ENCODE measurements around the gene EGFL8. TPM values are rescaled to one million over a fixed set of nuclear protein-coding genes. Genes with fewer than 3 reads are reported as not detected.

Gene EGFL8
- total RNA-seq, 2 donors from 2014 or later, result 10.4 to 13.7 TPM

GRCh38 chr6:32153564-32154513 lies 10.6 kb upstream of the EGFL8 start, which contains the start of gene PPT2:
PPT2 (plus strand) TSS chr6:32154141; CDS start chr6:32154595, 454 bp downstream.
- peak; percentile 84 for DNase-seq
- Histone ChIP-seq H3K27me3 (no peaks in the 10 kb centered on the region), H3K4me3 (peak within 1 kb of the TSS; percentile 60), H3K9ac (ENCODE audit: low read depth in 2 of 2, low read length in 2 of 2) (peak within 1 kb of the TSS; percentile 68 to 98), H3K9me3 (no peaks in the 10 kb centered on the region), H3K36me3 (no peaks in the 10 kb centered on the region), H3K4me1 (peaks cover 4% of the 10 kb centered on the region), H3K27ac (peak within 1 kb of the TSS; percentile 68)
- TF ChIP-seq, protein P1, sequence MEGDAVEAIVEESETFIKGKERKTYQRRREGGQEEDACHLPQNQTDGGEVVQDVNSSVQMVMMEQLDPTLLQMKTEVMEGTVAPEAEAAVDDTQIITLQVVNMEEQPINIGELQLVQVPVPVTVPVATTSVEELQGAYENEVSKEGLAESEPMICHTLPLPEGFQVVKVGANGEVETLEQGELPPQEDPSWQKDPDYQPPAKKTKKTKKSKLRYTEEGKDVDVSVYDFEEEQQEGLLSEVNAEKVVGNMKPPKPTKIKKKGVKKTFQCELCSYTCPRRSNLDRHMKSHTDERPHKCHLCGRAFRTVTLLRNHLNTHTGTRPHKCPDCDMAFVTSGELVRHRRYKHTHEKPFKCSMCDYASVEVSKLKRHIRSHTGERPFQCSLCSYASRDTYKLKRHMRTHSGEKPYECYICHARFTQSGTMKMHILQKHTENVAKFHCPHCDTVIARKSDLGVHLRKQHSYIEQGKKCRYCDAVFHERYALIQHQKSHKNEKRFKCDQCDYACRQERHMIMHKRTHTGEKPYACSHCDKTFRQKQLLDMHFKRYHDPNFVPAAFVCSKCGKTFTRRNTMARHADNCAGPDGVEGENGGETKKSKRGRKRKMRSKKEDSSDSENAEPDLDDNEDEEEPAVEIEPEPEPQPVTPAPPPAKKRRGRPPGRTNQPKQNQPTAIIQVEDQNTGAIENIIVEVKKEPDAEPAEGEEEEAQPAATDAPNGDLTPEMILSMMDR (IDR thresholded peaks at IDR 0.05), result no peak
- intact Hi-C loops (cut with DNase I), result no loop called here

- peak overlapping the region; percentile 60 for H3K4me3 ChIP-seq
- TF ChIP-seq, protein P1 (IDR thresholded peaks at IDR 0.05), result peak; percentile 44
- peak overlapping the region; percentile 68 for H3K27ac ChIP-seq
- peak overlapping the region; percentile 68 to 98 for H3K9ac ChIP-seq (ENCODE audit: low read depth in 2 of 2, low read length in 2 of 2)
- H3K27me3 ChIP-seq, result no peaks in the 10 kb centered on the region
- no peaks in the 10 kb centered on the region for H3K9me3 ChIP-seq
- peaks cover 4% of the 10 kb centered on the region for H3K4me1 ChIP-seq
- intact Hi-C loops (cut with DNase I), result loop anchor here (5.0 kb wide), 1 partner anchor 37 kb away; no protein-coding TSS in a partner anchor
- no peaks in the 10 kb centered on the region for H3K36me3 ChIP-seq
- peak; percentile 84 for DNase-seq
These were observed 9.8 kb upstream of the EGFL8 start for GRCh38 chr6:32154514-32155161.

DNA sequence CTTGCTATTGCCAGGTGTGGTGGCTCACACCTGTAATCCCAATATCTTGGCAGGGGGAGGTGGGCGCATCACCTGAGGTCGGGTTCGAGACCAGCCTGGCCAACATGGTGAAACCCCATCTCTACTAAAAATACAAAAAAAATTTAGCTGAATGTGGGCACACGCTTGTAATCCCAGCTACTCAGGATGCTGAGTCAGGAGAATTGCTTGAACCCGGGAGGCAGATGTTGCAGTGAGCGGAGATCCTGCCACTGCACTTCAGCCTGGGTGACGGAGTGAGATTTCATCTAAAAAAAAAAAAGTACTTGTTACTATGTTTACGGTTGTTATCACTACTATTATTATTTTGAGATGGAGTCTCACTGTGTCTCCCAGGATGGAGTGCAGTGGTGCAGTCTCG lies 7.5 kb upstream of the EGFL8 start:
- no peak overlapping the region for H3K9ac ChIP-seq (ENCODE audit: low read depth in 2 of 2, low read length in 2 of 2)
- H3K27me3 ChIP-seq, result no peaks in the 10 kb centered on the region
- no peaks in the 10 kb centered on the region for H3K36me3 ChIP-seq
- DNase-seq, result no peak
- H3K4me1 ChIP-seq, result peaks cover 4% of the 10 kb centered on the region
- H3K4me3 ChIP-seq, result no peak overlapping the region
- H3K9me3 ChIP-seq, result no peaks in the 10 kb centered on the region
- intact Hi-C loops (cut with DNase I), result loop anchor here (5.0 kb wide), 1 partner anchor 40 kb away; no protein-coding TSS in a partner anchor
- H3K27ac ChIP-seq, result no peak overlapping the region
- TF ChIP-seq, protein P1 (IDR thresholded peaks at IDR 0.05), result no peak

GRCh38 chr6:32158052-32158451 lies 6.3 kb upstream of the EGFL8 start:
- Histone ChIP-seq H3K4me1 (peaks cover 4% of the 10 kb centered on the region), H3K4me3 (no peak overlapping the region), H3K27ac (no peak overlapping the region), H3K9me3 (no peaks in the 10 kb centered on the region), H3K36me3 (no peaks in the 10 kb centered on the region), H3K9ac (ENCODE audit: low read depth in 2 of 2, low read length in 2 of 2) (no peak overlapping the region), H3K27me3 (no peaks in the 10 kb centered on the region)
- DNase-seq, result no peak
- TF ChIP-seq, protein P1 (IDR thresholded peaks at IDR 0.05), result no peak
- intact Hi-C loops (cut with DNase I), result loop anchor here (5.0 kb wide), 1 partner anchor 41 kb away; no protein-coding TSS in a partner anchor

DNA sequence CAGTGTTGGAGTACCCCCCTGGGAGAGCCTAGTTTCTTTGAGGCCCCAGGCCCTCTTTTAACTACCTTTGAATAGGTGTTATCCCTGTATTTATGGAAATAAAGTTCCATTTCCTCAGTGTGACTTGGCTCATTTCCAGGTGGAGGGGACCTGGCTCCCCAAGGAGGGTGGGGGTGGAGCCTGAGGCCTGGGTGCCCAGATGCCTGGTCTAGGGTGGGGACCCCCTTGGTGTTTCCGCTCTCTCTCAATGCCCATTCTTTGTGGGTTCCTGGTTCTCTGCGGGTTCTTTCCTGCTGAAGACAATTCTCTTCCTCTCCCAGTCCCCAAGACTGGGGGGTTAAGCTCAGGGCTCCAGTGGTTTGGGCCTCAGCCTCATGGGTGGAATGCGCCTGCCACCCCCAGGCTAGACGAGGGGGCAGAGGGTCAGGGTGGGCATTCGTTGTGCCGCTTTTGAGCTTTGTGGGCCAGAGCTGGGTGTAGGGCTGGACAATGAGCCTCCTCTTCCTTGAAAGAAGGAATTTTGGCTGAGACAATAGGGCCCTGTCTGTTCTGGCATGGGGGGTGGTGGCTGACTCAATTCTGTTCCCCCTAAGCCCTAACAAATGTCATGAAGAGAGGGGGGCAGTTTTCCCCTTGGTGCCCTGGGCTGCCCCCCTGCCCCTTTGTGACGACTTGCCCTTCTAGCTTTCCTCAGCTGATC lies 686 bp upstream of the EGFL8 start:
- Histone ChIP-seq H3K9ac (ENCODE audit: low read depth in 2 of 2, low read length in 2 of 2) (no peak overlapping the region), H3K27me3 (no peaks in the 10 kb centered on the region)
- intact Hi-C loops (cut with DNase I), result no loop called here

More for the DNA sequence above, 686 bp upstream of the EGFL8 start:
- no peak for DNase-seq
- Histone ChIP-seq H3K4me1 (no peaks in the 10 kb centered on the region), H3K9me3 (no peaks in the 10 kb centered on the region), H3K4me3 (no peak overlapping the region), H3K27ac (no peak overlapping the region), H3K36me3 (no peaks in the 10 kb centered on the region)
- TF ChIP-seq, protein P1 (IDR thresholded peaks at IDR 0.05), result no peak

All from colonic mucosa (tissue), 4 donors.